ENCODE measurements around the gene ZCCHC7.

Gene ZCCHC7

DNA sequence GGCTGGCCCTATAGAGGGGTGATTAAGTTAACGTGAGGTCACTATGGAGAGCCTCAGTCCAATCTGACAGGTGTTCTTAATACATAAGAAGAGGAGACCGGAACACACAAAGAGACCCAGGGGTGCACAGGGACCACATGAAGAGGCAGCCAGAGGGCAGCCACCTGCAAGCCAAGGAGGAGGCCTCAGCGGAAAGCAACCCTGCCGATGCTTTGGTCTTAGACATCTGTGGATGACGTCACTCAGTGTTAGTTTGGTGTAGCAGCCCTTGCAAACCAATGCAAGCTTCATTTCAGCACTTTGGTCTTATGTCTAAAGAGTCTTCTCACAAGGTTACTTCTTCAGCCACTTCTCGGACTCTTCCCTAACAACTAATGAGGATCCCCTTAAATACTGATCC lies 254.5 kb downstream of the ZCCHC7 start:
- H3K79me2 ChIP-seq (ENCODE audit: insufficient read depth, low read length) = no peaks in the 10 kb centered on the region
- no peaks in the 10 kb centered on the region for H3K4me1 ChIP-seq (ENCODE audit: insufficient read depth, low read length)
- no peak overlapping the region for H3K4me2 ChIP-seq (ENCODE audit: insufficient read depth, low read length)
- H3K4me3 ChIP-seq (ENCODE audit: low read depth in 1 of 2, low read length in 2 of 2) = no peak overlapping the region
- ATAC-seq (ENCODE audit: insufficient read depth, low read depth) (peak; percentile 44; the same call in 2 of the 3 replicates), DNase-seq (peak; percentile 22)
- H3K27me3 ChIP-seq (ENCODE audit: insufficient read depth, low read length, poor library complexity) = no peaks in the 10 kb centered on the region
- H2AFZ ChIP-seq (ENCODE audit: low read depth, low read length) = no peak overlapping the region
- no peaks in the 10 kb centered on the region for H4K20me1 ChIP-seq (ENCODE audit: insufficient read depth, low read length)
- TF ChIP-seq, protein P1, sequence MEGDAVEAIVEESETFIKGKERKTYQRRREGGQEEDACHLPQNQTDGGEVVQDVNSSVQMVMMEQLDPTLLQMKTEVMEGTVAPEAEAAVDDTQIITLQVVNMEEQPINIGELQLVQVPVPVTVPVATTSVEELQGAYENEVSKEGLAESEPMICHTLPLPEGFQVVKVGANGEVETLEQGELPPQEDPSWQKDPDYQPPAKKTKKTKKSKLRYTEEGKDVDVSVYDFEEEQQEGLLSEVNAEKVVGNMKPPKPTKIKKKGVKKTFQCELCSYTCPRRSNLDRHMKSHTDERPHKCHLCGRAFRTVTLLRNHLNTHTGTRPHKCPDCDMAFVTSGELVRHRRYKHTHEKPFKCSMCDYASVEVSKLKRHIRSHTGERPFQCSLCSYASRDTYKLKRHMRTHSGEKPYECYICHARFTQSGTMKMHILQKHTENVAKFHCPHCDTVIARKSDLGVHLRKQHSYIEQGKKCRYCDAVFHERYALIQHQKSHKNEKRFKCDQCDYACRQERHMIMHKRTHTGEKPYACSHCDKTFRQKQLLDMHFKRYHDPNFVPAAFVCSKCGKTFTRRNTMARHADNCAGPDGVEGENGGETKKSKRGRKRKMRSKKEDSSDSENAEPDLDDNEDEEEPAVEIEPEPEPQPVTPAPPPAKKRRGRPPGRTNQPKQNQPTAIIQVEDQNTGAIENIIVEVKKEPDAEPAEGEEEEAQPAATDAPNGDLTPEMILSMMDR (IDR thresholded peaks at IDR 0.05; ENCODE audit: borderline replicate concordance, extremely low read depth, low read length, poor library complexity, severe bottlenecking) = no peak
- TF ChIP-seq EZH2 (IDR thresholded peaks at IDR 0.05; ENCODE audit: borderline replicate concordance, low read depth, low read length, severe bottlenecking) = no peak
- no peak overlapping the region for H3K9ac ChIP-seq (ENCODE audit: low read depth, low read length)
- H3K27ac ChIP-seq (ENCODE audit: low read length) = no peak overlapping the region
- no peaks in the 10 kb centered on the region for H3K9me3 ChIP-seq (ENCODE audit: insufficient read depth, low read length, severe bottlenecking)
- no peaks in the 10 kb centered on the region for H3K36me3 ChIP-seq (ENCODE audit: insufficient read depth, low read length)

DNA sequence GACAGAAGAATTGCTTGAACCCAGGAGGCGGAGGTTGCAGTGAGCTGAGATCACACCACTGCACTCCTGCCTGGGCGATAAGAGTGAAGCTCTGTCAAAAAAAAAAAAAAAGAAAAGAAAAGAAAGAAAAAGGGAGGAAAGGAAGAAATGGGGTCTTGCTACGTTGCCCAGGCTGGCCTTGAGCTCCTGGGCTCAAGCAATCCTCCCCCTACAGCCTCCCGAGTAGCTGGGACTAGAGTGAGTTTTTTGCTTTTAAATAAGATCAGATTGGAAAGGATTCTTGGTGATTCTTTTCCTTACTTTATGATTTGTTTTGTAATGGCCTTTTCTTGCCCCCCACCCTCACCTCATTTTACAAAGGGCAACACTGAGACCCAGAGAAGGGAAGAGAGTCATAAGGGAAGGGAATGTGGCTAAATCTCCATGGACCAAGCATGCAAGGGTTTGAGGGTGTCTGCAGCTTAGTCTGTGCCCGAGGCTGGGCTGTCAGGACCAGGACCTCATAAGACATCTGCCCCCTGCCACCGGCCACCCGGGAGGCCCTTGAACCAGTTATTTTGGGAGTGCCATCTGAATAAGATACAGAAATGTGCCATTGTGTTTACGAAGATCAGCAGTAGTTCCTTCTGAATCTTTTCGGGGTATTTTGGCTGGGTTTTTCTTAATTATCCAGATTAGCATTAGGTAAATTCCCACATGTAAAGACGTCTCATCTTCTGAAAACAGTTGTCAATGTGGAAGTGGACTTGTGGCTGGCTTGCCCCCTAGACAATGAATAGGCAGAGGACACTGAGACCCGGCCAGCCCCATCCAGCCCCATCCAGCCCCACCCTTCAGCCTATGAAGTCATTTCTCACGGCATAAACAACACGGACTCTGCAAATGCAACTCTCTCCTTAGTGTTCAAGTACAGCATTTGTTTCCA lies 257.6 kb downstream of the ZCCHC7 start:
- Histone ChIP-seq H3K4me3 (ENCODE audit: low read depth in 1 of 2, low read length in 2 of 2) (no peak overlapping the region), H2AFZ (ENCODE audit: low read depth, low read length) (no peak overlapping the region)

DNA sequence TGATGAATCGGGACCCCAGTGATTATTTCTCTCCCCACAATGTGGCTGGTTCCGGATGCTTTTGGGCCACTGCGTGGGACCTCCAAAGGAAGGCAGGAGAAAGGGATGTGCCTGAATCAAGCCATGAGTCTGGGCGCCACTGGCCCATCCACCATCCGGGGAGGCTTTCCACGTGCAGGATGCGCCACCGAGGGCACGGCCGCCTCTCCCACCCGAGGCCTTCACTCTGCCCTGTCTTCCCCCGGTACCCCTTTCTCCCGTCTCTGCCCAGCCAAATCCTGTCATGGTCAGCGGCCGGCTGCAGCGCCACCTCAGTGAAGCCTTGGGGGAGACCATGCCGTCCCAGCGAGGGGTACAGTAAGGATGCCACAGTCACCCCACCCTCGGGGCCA lies 258.2 kb downstream of the ZCCHC7 start:
- no peaks in the 10 kb centered on the region for H3K27me3 ChIP-seq (ENCODE audit: insufficient read depth, low read length, poor library complexity)
- no peak overlapping the region for H3K4me2 ChIP-seq (ENCODE audit: insufficient read depth, low read length)
- no peaks in the 10 kb centered on the region for H3K4me1 ChIP-seq (ENCODE audit: insufficient read depth, low read length)
- no peaks in the 10 kb centered on the region for H4K20me1 ChIP-seq (ENCODE audit: insufficient read depth, low read length)
- no peaks in the 10 kb centered on the region for H3K9me3 ChIP-seq (ENCODE audit: insufficient read depth, low read length, severe bottlenecking)
- H3K4me3 ChIP-seq (ENCODE audit: low read depth in 1 of 2, low read length in 2 of 2) = no peak overlapping the region
- no peaks in the 10 kb centered on the region for H3K36me3 ChIP-seq (ENCODE audit: insufficient read depth, low read length)
- DNase-seq (no peak), ATAC-seq (ENCODE audit: insufficient read depth, low read depth) (no peak)
- TF ChIP-seq, protein P1 (IDR thresholded peaks at IDR 0.05; ENCODE audit: borderline replicate concordance, extremely low read depth, low read length, poor library complexity, severe bottlenecking) = no peak
- no peak for TF ChIP-seq EZH2 (IDR thresholded peaks at IDR 0.05; ENCODE audit: borderline replicate concordance, low read depth, low read length, severe bottlenecking)
- no peaks in the 10 kb centered on the region for H3K79me2 ChIP-seq (ENCODE audit: insufficient read depth, low read length)
- no peak overlapping the region for H3K27ac ChIP-seq (ENCODE audit: low read length)
- no peak overlapping the region for H3K9ac ChIP-seq (ENCODE audit: low read depth, low read length)
- H2AFZ ChIP-seq (ENCODE audit: low read depth, low read length) = no peak overlapping the region

More for the DNA sequence above, 257.6 kb downstream of the ZCCHC7 start:
- no peak overlapping the region for H3K9ac ChIP-seq (ENCODE audit: low read depth, low read length)
- TF ChIP-seq, protein P1 (IDR thresholded peaks at IDR 0.05; ENCODE audit: borderline replicate concordance, extremely low read depth, low read length, poor library complexity, severe bottlenecking) = no peak
- TF ChIP-seq EZH2 (IDR thresholded peaks at IDR 0.05; ENCODE audit: borderline replicate concordance, low read depth, low read length, severe bottlenecking) = no peak
- DNase-seq (no peak), ATAC-seq (ENCODE audit: insufficient read depth, low read depth) (no peak)
- no peak overlapping the region for H3K4me2 ChIP-seq (ENCODE audit: insufficient read depth, low read length)
- H3K27me3 ChIP-seq (ENCODE audit: insufficient read depth, low read length, poor library complexity) = no peaks in the 10 kb centered on the region
- H3K4me1 ChIP-seq (ENCODE audit: insufficient read depth, low read length) = no peaks in the 10 kb centered on the region
- no peaks in the 10 kb centered on the region for H3K36me3 ChIP-seq (ENCODE audit: insufficient read depth, low read length)
- H3K79me2 ChIP-seq (ENCODE audit: insufficient read depth, low read length) = no peaks in the 10 kb centered on the region
- H3K27ac ChIP-seq (ENCODE audit: low read length) = no peak overlapping the region
- H3K9me3 ChIP-seq (ENCODE audit: insufficient read depth, low read length, severe bottlenecking) = no peaks in the 10 kb centered on the region
- H4K20me1 ChIP-seq (ENCODE audit: insufficient read depth, low read length) = no peaks in the 10 kb centered on the region

All from DND-41 (cell line).